SH-SY5Y (cell line): Measurements from ENCODE around the gene CCDC39.

Experiments used
- GATA2 ChIP-seq: IDR thresholded peaks from 2 replicates; pipeline ENCODE4 v1.6.1; 2011; ENCODE audit warnings: mild to moderate bottlenecking, low read depth, low read length
- GATA3 ChIP-seq: IDR thresholded peaks from 2 replicates; pipeline ENCODE4 v1.6.1; 2011; ENCODE audit warnings: low read depth, mild to moderate bottlenecking, low read length, moderate library complexity

- no peak for TF ChIP-seq GATA3
- no peak for TF ChIP-seq GATA2
Measured at GRCh38 chr3:180678231-180678630, 1.1 kb downstream of the CCDC39 start.
